GM18868 (cell line): Measurements from ENCODE around the gene NCR1.
"Not testable (repeated sequence)": the region's sequence is repeated elsewhere in the genome, so short reads cannot be mapped to it uniquely, and the experiment has no call there.

Experiments
- ATAC-seq: cut with Tn5 transposase; IDR thresholded peaks from one replicate; pipeline ENCODE4 v1.9.1; 2021; ENCODE audit warnings: mild to moderate bottlenecking, moderate library complexity; ENCODE audit not compliant: unreplicated experiment

The NCR1 gene, protein sequence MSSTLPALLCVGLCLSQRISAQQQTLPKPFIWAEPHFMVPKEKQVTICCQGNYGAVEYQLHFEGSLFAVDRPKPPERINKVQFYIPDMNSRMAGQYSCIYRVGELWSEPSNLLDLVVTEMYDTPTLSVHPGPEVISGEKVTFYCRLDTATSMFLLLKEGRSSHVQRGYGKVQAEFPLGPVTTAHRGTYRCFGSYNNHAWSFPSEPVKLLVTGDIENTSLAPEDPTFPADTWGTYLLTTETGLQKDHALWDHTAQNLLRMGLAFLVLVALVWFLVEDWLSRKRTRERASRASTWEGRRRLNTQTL

DNA sequence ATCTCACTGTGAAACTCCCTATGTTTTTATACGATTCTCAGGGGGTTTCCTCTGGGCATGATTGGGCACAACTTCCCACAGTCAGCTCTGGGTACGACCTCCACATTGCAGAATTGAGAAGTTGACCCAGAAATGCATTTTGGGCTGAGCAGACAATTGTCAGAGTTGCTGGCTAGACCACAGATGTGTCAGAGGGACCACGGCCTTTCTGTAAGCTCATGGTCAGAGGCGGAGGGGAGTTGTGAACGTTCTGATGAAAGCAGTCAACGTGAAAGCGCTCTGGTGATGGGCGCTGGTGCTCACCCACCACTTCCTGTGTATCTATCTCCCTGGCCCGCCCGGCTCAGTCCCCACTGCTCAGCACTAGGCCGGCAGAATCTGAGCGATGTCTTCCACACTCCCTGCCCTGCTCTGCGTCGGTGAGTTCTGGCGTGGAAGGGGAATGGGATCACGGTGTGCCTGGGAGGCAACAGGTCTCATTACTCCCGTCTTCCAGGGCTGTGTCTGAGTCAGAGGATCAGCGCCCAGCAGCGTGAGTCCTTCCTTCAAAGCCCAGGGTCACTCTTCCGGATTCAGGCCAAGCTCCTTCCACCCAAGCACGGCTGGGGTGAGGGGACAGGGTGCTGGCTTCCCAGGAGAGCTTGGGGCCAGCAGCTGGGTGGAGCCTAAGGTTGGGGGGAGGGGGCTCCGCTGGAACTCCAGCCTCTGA is at the start of gene NCR1:
Gene NCR1, plus strand, starts transcription at position 346 of the 709 bp plus-strand sequence. Its CDS starts 40 bp downstream, at position 386.
- no peak for ATAC-seq

DNA sequence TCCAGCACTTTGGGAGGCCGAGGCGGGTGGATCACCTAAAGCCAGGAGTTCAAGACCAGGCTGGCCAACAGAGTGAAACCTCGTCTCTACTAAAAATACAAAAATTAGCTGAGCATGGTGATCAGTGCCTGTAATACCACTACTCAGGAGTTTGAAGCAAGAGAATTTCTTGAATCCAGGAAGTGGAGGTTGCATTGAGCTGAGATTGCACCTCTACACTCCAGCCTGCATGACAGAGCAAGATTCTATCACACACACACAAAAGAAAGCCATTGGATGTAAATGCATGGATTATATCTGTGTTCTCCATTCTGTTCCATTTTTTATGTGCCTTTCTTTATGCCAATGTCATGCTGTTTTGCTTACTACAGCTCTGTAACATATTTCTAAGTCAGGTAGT is 47.5 kb upstream of the NCR1 start:
- not testable (repeated sequence) for ATAC-seq

DNA sequence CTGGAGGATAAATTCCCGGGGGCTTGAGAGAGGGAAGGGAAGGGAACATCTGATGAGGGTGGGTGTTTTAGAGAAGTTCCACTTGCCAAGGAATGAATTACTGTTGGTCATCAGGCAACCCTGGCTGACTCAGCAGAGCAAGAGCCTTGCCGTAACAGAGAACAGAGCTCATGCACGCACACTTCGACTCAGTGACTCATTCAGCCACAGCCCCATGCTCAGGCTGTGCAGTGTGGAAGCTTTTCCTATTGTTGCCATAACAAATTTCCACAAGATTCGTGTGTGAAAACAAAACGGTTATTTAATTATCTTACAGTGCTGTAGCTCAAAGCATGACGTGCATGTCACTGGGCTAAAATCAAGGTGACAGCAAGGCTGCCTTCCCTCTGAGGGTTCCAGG is 46.5 kb upstream of the NCR1 start:
- not testable (repeated sequence) for ATAC-seq

DNA sequence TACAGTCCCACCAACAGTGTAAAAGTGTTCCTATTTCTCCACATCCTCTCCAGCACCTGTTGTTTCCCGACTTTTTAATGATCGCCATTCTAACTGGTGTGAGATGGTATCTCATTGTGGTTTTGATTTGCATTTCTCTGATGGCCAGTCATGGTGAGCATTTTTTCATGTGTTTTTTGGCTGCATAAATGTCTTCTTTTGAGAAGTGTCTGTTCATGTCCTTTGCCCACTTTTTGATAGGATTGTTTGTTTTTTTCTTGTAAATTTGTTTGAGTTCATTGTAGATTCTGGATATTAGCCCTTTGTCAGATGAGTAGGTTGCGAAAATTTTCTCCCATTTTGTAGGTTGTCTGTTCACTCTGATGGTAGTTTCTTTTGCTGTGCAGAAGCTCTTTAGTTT is 42.5 kb upstream of the NCR1 start:
- not testable (repeated sequence) for ATAC-seq

DNA sequence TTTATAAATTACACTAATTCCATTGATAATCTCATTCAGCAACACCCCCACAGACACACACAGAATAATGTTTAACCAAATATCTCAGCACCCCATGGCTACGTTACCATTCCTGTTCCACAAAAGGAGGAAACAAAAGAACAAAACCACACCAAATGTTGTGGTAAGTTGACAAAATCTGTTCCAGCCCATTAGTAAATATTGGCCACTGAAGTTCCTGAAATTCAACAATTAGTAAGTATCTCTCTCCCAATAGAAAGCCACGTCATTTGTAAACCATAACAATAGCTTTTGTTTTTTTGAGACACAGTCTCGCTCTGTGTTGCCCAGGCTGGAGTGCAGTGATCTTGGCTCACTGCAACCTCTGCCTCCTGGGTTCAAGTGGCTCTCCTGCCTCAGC is 34.3 kb upstream of the NCR1 start:
- no peak for ATAC-seq

DNA sequence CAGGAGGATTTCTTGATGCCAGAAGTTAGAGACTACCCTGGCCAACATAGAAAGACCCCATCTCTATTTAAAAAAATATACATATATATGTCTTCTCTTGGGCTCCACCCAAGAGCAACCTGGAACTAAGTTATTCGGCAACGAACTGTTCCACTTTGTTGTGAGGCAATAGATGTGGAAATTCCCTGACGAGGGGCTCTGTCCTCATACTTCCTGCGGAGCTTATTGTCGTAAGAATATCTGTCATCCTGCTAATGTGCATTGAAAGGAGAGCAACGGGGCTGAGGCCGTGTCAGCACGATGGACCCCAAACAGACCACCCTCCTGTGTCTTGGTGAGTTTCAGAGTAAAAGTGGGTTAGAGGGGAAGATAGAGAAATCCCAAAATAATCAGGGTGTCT is 32.0 kb upstream of the NCR1 start, which contains the start of gene FCAR:
Gene FCAR, plus strand, starts transcription at position 246 of the 400 bp plus-strand sequence. Its CDS starts 55 bp downstream, at position 301.
- ATAC-seq = no peak

DNA sequence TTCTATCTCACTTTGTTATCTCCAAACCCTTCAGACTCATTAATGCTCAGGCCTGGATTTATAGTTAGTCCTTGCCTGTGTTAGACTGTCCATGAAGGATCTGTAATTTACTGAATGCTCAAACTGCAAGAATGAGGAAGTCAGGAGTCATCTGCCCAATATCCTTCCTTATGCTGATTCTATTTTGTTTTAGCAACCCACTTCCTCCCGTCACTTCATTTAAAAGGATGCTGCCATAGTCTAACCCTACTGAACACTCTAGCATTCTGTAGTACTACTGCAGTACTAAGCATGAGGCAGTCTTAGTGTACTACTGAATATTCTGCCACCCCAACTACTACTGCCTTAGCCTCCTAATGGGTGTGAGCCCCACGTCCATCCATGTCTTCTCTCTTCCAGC is 30.4 kb upstream of the NCR1 start:
- no peak for ATAC-seq

DNA sequence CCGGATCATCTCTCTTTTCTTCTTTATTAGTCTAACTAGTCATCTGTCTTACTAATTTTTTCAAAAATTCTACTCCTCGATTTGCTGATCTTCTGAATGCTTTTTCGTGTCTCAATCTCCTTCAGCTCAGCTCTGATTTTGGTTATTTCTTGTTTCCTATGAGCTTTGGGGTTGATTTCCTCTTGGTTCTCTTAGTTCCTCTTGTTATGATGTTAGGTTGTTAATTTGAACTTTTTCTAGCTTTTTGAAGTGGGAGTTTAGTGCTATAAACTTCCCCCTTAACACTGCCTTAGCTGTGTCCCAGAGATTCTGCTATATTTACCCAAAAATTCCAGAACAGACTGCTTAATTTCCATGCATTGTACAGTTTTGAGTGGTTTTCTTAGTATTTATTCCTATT is 28.5 kb upstream of the NCR1 start:
- no peak for ATAC-seq

DNA sequence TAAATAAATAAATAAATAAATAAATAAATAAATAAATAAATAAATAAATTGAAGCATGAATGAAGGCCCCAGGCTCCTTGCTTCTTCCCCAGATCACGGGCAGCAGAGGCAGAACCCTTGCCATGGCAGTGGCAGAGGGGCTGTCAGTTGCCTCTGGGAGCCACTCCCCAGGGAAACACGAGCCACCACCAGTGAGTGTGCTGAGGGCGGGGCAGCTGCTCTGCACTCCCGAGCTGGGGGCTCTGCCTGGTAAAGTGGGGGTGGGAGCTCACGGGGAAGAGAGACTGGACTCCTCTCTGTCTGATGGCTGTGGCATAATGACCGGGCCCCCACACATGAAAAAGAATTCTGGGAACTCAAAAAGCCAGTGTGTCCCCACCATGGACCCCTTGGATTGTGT is 24.1 kb upstream of the NCR1 start:
- no peak for ATAC-seq

DNA sequence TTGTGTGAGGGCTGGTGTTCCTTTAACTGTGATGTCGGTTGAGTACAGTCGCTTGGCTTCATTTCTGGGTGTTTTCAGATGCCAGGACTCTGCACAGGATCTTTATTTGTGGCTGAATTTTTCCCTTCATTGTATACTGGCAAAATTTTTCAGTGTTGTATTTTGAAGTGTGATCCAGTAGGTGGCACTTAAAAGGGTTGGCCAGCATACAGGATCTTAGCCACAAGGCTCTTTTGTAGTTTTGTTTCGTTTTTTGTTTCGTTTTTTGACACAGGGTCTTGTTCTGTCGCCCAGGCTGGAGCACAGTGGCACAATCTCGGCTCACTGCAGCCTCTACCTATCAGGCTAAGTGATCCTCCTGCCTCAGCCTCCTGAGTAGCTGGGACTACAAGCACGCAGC is 23.2 kb upstream of the NCR1 start:
- no peak for ATAC-seq

DNA sequence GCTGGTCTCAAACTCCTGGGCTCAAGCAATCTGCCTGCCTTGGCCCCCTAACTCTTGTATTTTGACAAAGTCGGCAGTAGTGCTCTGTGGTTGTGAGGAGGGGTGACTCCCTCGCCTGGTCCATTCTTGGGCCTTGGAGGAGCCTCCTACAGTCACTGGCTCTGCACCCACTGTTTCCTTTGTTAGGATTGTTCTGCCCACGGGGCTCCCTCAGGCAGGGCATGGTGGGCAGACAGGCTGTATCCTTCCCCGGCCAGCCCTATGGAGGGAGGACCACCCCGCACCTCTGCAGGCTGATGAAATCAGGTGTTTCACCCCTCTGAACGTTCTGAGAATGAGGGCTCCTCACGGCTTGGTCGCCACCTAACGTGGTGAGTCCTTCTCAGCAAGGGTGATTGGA is 22.7 kb upstream of the NCR1 start:
- ATAC-seq = no peak

DNA sequence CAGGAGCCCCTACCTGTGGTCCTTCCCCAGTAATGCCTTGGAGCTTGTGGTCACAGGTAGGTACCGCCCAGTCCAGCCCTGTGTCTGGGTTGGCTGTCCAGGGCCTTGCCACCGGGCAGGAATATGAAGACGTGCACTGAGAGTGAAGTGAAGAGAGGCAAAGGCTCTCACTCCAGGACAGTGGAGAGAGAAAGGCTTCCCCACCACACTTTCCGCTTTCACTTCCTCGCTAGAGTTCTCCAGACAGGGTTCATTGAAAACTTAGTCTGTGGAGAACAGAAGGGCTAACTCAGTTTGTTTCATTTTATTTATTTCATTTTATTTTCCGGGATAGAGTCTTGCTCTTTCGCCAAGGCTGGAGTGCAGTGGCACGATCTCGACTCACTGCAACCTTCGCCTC is 17.7 kb upstream of the NCR1 start:
- no peak for ATAC-seq

DNA sequence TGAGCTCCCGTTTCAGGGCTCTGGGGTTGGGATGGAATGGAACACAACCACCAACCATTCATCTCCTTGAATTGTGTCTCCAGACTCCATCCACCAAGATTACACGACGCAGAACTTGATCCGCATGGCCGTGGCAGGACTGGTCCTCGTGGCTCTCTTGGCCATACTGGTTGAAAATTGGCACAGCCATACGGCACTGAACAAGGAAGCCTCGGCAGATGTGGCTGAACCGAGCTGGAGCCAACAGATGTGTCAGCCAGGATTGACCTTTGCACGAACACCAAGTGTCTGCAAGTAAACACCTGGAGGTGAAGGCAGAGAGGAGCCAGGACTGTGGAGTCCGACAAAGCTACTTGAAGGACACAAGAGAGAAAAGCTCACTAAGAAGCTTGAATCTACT is 16.4 kb upstream of the NCR1 start:
- no peak for ATAC-seq

DNA sequence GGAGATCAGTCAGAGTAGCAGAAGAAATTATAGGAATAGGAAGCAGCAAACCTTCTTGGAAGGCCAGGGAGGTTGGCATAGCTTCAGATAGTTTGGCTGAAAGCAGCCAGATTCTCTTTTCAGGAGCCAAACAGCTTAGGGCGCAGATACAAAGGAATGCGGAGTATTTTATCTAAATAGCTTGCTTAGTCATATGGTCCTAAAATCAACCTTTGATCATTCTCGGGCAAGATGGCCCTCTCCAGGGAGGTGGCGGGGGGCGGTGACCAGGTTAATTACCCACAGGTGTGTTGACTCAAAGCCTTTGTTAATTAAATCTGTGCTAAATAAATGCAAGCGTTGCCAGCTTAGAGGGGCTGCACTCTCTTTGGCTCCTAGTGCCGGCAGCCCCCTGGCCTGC is 12.5 kb upstream of the NCR1 start:
- ATAC-seq = no peak

DNA sequence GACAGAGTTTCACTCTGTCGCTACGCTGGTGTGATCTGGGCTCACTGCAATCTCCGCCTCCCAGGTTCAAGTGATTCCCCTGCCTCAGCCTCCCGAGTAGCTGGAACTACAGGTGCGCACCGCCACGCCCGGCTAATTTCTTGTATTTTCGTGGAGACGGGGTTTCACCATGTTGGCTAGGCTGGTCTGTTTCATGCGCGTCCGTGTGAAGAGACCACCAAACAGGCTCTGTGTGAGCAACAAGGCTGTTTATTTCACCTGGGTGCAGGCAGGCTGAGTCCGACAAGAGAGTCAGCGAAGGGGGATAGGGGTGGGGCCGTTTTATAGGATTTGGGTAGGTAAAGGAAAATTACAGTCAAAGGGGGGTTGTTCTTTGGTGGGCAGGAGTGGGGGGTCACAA is 11.8 kb upstream of the NCR1 start:
- ATAC-seq = not testable (repeated sequence)

DNA sequence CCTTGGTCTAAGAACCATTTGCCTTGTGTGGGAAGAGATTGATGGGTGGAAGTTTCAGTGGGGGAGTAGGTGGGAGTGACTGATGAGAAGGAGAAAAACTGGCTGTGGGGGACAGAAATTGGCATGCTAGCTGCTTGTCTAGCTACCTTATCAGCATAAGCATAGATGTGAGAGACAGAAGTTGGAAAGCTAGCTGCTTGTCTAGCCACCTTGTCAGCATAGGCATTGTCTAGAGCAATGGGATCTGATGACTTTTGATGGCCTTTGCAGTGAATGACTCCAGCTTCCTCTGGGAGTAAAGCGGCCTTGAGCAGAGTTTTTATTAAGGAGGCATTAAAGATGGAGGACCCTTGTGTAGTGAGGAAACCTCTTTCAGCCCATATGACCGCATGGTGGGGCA is 9.9 kb upstream of the NCR1 start:
- no peak for ATAC-seq

DNA sequence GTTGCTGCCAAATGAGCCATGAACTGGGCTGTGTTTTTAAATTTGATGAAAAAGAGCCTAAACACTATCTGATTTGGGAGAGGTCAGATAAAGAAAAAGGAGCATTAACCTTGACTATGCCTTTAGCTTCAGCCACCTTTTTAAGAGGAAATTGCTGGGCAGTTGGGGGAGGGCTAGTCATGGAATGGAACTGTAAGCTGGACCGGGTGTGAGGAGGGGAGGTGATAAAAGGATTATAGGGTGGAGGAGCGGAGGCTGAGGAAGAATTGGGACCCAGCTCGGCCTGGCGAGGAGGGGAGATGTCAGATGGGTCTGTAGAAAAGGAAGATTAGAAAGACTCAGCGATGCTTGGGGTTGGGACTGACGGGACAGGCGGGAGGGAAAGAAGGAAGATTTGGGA is 7.3 kb upstream of the NCR1 start:
- not testable (repeated sequence) for ATAC-seq

DNA sequence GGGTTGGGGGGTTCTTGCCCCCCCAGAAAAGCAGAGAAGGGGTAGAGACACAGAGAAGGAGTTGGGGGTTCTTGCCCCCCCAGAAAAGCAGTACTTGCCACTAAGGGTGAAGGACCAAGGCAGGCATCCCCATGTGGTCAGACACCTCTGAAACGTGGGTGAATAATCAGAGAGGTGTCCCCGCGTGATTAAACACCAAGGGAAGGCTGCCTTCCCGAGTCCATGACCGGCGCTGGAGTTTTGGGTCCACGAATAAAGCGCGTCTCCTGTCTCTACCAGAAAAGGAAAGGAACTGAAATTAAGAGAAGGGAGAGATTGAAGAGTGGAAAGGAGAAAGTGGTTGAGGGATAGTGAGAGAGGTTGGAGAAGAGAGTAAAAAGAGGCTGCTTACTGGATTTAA is 6.3 kb upstream of the NCR1 start:
- not testable (repeated sequence) for ATAC-seq

DNA sequence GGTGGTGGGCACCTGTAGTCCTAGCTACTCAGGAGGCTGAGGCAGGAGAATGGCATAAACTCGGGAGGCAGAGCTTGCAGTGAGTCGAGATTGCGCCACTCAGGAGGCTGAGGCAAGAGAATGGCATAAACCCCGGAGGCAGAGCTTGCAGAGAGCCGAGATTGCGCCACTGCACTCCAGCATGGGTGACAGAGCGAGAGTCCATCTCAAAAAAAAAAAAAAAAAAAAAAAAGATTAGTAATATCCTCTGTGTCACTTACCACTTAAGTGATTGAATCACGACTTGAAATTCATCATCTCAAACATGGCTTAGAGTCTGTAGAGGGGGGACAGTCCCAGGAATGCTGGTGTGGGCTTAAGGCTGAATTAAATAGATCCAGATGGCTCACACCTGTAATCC is 4.8 kb upstream of the NCR1 start:
- ATAC-seq = not testable (repeated sequence)

DNA sequence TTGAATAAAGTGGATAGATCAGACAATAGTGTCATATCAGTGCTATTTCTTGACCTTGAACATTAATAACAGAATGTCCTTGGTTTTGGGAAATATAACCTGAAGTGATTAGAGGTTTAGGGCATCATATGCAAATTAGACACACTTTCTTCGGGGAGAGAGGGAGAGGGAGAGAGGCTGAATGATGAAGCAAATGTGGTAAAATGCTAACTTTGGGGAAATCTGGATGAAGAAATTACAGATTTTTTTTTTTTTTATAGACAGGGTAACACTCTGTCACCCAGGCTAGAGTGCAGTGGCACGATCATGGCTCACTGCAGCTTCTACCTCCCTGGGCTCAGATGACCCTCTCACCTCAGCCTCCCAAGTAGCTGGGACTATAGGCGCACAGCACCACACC is 3.9 kb upstream of the NCR1 start:
- ATAC-seq = no peak

DNA sequence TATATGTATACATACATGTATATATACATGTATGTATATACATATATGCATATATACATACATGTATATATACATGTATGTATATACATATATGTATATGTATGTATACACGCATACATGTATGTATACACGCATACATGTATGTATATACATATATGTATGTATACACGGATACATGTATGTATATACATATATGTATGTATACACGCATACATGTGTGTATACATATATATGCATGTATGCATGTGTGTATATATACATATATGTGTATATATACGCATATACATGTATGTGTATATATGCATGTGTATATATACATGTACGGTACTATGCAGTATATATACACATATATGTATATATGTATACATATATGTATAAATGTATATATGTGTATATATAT is 2.6 kb upstream of the NCR1 start:
- ATAC-seq = no peak

DNA sequence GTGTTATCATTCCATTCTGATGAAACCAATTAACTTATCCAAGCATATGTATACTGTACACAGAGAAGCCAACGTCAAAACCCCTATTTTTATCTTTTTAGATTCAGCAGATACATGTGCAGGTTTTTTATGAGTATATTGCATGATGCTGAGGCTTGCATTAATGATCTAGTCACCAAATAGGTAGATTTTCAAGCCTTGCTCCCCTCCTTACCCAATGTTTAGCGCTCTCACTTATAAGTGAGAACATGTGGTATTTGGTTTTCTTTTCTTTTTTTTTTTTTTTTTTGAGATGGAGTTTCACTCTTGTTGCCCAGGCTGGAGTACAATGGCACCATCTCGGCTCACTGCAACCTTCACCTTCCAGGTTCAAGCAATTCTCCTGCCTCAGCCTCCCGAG is 1.7 kb upstream of the NCR1 start:
- not testable (repeated sequence) for ATAC-seq

DNA sequence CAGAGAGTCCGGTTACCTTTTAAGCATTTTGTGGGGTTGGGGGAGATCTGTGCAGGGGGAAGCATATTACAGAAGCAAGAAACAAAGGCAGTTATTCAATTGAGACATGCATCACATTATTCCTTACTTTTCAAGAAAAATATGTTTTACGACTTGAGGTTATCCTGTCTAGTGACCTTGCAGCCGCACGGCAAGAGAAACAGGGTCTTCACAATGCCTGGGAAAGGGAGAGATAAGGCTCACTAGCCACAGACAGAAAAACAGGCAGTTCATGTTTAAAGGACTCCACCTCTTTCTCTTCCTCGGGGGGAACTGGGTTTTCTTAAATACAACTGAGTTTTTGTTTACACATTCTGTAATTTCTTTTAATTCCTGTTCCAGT is 536 bp upstream of the NCR1 start:
- ATAC-seq = no peak
